Measurements from ENCODE around the gene GOLM1. TPM values are rescaled to one million over a fixed set of nuclear protein-coding genes. Genes with fewer than 3 reads are reported as not detected.

Gene GOLM1
- total and polyA plus RNA-seq, 2 donors from 2014 or later: 88.6 to 133 TPM

DNA sequence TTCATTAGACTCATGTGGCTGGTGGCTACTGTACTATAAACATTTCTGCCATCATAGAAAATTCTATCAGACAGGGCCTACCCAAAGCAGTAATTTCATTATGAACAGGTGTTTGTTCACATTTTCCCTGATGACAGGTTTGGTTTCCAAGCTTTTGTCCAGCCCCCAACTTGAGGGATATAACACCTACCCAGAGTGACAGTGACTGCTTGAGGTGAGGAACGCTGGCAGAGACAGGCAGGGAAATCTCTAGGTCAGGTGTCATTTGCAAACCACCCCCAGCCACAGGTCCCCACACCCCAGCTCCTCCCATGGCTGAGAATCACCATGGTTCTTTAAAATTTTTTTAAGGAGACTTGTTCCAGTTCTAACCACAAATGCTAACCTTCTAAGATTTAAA, 25.5 kb downstream of the GOLM1 start:
- DNase-seq (no peak), FAIRE-seq (no peak)
- H3K9me3 ChIP-seq (ENCODE audit: control insufficient read depth in 2 of 3, insufficient read depth in 1 of 3, low read length in 3 of 3): no peaks in the 10 kb centered on the region
- no peaks in the 10 kb centered on the region for H3K27me3 ChIP-seq (ENCODE audit: control insufficient read depth, insufficient read depth, low read length)
- no peak overlapping the region for H3K27ac ChIP-seq (ENCODE audit: low read depth in 2 of 2, low read length in 2 of 2)
- H3K4me3 ChIP-seq (ENCODE audit: low read length in 3 of 3): no peak overlapping the region
- H3K36me3 ChIP-seq (ENCODE audit: control insufficient read depth in 2 of 3, insufficient read depth in 3 of 3, low read length in 3 of 3): no peaks in the 10 kb centered on the region
- TF ChIP-seq, protein P1, sequence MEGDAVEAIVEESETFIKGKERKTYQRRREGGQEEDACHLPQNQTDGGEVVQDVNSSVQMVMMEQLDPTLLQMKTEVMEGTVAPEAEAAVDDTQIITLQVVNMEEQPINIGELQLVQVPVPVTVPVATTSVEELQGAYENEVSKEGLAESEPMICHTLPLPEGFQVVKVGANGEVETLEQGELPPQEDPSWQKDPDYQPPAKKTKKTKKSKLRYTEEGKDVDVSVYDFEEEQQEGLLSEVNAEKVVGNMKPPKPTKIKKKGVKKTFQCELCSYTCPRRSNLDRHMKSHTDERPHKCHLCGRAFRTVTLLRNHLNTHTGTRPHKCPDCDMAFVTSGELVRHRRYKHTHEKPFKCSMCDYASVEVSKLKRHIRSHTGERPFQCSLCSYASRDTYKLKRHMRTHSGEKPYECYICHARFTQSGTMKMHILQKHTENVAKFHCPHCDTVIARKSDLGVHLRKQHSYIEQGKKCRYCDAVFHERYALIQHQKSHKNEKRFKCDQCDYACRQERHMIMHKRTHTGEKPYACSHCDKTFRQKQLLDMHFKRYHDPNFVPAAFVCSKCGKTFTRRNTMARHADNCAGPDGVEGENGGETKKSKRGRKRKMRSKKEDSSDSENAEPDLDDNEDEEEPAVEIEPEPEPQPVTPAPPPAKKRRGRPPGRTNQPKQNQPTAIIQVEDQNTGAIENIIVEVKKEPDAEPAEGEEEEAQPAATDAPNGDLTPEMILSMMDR (IDR thresholded peaks at IDR 0.05; ENCODE audit: borderline replicate concordance, extremely low read depth, insufficient read depth): no peak
- intact Hi-C loops (cut with DNase I): no loop called here
- no peak overlapping the region for H3K9ac ChIP-seq (ENCODE audit: low read length in 3 of 3)
- no peaks in the 10 kb centered on the region for H3K4me1 ChIP-seq (ENCODE audit: control insufficient read depth in 2 of 3, insufficient read depth in 2 of 3, low read depth in 1 of 3, low read length in 3 of 3)

DNA sequence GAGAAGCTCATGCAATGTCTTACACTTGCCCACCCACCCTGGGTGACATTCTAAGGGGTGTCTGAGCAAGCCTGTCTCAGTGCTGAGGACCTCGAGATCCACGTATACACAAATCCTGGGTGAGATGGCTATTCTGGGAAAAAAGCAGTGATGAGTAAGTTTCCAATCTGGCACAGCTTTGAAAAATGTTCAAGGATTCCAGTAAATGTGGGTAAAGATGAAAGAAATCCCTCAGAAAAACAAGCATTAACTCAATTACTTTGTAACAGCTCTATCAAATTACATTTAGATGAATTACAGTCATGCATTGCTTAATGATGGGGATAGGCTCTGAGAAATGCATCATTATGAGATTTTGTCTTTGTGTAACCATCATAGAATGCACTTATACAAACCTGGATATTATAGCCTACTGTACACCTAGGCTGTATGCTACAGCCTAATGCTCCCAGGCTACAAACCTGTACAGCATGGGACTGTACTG, 26.9 kb downstream of the GOLM1 start:
- H3K9ac ChIP-seq (ENCODE audit: low read length in 3 of 3): no peak overlapping the region
- TF ChIP-seq, protein P1 (IDR thresholded peaks at IDR 0.05; ENCODE audit: borderline replicate concordance, extremely low read depth, insufficient read depth): no peak
- no peak overlapping the region for H3K4me3 ChIP-seq (ENCODE audit: low read length in 3 of 3)
- no peaks in the 10 kb centered on the region for H3K9me3 ChIP-seq (ENCODE audit: control insufficient read depth in 2 of 3, insufficient read depth in 1 of 3, low read length in 3 of 3)
- FAIRE-seq: no peak
- no peaks in the 10 kb centered on the region for H3K27me3 ChIP-seq (ENCODE audit: control insufficient read depth, insufficient read depth, low read length)
- H3K4me1 ChIP-seq (ENCODE audit: control insufficient read depth in 2 of 3, insufficient read depth in 2 of 3, low read depth in 1 of 3, low read length in 3 of 3): no peaks in the 10 kb centered on the region
- H3K36me3 ChIP-seq (ENCODE audit: control insufficient read depth in 2 of 3, insufficient read depth in 3 of 3, low read length in 3 of 3): no peaks in the 10 kb centered on the region
- DNase-seq: no peak
- no peak overlapping the region for H3K27ac ChIP-seq (ENCODE audit: low read depth in 2 of 2, low read length in 2 of 2)
- intact Hi-C loops (cut with DNase I): no loop called here

DNA sequence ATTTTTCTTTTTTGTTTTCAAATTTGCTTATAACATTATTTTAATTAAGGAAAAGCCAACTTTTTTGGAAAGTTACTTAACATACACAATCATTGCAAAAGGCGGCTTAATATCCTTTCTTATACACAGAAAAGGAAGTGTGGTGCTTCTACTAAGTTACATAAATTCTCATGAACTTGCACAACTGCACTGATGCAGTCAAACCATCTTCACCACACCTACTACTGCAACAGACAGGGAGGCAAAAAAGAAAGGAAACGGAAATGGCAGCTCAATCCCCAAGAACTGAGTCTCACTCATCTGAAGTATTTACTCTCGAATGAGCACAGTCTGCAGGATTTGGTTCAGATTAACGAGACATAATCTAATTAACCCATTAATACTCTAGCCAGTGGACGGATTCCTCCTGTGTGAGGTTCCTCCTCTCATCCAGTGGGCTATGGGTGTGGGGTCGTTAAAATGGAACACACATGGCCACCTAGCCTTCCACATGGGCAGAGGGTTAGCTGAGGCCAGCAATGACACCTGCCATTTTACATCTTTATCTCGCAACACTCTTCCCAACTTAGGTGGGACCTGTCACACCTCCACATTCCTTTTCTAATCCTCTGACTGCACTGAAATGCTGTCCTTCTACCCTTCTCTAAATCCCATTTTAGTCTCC, 30.0 kb downstream of the GOLM1 start:
- Histone ChIP-seq H3K36me3 (ENCODE audit: control insufficient read depth in 2 of 3, insufficient read depth in 3 of 3, low read length in 3 of 3) (no peaks in the 10 kb centered on the region), H3K9ac (ENCODE audit: low read length in 3 of 3) (no peak overlapping the region), H3K27me3 (ENCODE audit: control insufficient read depth, insufficient read depth, low read length) (no peaks in the 10 kb centered on the region), H3K4me1 (ENCODE audit: control insufficient read depth in 2 of 3, insufficient read depth in 2 of 3, low read depth in 1 of 3, low read length in 3 of 3) (peaks cover 0 to 2% (median 0%) of the 10 kb centered on the region in 3 donors), H3K4me3 (ENCODE audit: low read length in 3 of 3) (no peak overlapping the region), H3K27ac (ENCODE audit: low read depth in 2 of 2, low read length in 2 of 2) (no peak overlapping the region), H3K9me3 (ENCODE audit: control insufficient read depth in 2 of 3, insufficient read depth in 1 of 3, low read length in 3 of 3) (no peaks in the 10 kb centered on the region)
- no peak for DNase-seq
- no peak for FAIRE-seq
- intact Hi-C loops (cut with DNase I): no loop called here
- TF ChIP-seq, protein P1 (IDR thresholded peaks at IDR 0.05; ENCODE audit: borderline replicate concordance, extremely low read depth, insufficient read depth): no peak

Measured in kidney (tissue), 14 donors.